ENCODE results near the gene ASMTL. TPM values are rescaled to one million over a fixed set of nuclear protein-coding genes. Genes with fewer than 3 reads are reported as not detected.
A peak's percentile ranks its signal among the peaks of the same experiment; 100 is the strongest.

Gene ASMTL
- total RNA-seq, 1 donor from 2014 or later = 27.1 TPM

DNA sequence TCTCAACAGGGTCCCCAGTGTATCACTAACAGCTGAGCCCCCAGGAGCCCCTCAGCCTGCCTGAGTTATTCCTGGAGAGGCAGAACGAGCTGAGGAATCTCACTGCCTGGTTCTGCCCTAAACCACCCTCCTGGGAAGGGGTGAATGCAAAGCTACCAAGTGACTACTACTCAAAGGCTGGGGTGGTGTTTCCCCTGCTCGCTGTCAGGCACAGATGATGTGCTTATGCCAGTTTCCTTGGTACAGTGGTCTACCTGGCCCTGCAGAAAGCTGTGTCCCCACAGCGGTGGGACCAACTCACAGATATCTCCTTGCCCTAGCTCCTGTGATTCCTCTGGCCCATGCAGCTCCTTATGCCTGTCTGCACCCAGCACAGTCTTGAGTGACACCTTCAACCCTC, 35.4 kb upstream of the ASMTL start:
- Histone ChIP-seq H3K4me1 (no peaks in the 10 kb centered on the region), H3K27me3 (no peaks in the 10 kb centered on the region), H3K36me3 (no peaks in the 10 kb centered on the region), H3K4me3 (no peak overlapping the region), H3K9me3 (no peaks in the 10 kb centered on the region), H3K27ac (no peak overlapping the region)
- DNase-seq (ENCODE audit: low spot score in 2 of 2) = peak in 1 of 2 donors; percentile 22
- TF ChIP-seq, protein P1, sequence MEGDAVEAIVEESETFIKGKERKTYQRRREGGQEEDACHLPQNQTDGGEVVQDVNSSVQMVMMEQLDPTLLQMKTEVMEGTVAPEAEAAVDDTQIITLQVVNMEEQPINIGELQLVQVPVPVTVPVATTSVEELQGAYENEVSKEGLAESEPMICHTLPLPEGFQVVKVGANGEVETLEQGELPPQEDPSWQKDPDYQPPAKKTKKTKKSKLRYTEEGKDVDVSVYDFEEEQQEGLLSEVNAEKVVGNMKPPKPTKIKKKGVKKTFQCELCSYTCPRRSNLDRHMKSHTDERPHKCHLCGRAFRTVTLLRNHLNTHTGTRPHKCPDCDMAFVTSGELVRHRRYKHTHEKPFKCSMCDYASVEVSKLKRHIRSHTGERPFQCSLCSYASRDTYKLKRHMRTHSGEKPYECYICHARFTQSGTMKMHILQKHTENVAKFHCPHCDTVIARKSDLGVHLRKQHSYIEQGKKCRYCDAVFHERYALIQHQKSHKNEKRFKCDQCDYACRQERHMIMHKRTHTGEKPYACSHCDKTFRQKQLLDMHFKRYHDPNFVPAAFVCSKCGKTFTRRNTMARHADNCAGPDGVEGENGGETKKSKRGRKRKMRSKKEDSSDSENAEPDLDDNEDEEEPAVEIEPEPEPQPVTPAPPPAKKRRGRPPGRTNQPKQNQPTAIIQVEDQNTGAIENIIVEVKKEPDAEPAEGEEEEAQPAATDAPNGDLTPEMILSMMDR (IDR thresholded peaks at IDR 0.05) = no peak
- intact Hi-C loops (cut with DNase I) = no loop called here

DNA sequence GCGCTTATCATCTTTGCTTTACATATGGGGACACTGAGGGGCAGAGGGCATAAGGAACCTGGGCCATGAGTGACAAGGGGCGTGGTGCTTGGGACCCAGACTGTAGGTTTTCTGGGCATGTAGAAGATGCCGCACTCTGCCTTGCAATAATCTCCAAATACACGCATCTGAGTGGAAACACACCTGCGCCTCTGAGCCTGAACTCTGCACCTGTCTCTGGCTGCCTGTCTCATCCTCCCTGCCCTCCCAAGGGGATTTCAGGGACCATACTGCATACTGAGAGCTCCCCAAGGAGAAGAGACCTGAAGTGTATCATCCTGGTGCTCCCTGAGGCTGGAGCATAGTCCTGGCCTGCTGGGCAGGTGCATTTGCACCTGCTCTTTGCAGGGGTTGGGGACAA, 34.7 kb upstream of the ASMTL start:
- peak in 1 of 2 donors; percentile 31 for DNase-seq (ENCODE audit: low spot score in 2 of 2)

DNA sequence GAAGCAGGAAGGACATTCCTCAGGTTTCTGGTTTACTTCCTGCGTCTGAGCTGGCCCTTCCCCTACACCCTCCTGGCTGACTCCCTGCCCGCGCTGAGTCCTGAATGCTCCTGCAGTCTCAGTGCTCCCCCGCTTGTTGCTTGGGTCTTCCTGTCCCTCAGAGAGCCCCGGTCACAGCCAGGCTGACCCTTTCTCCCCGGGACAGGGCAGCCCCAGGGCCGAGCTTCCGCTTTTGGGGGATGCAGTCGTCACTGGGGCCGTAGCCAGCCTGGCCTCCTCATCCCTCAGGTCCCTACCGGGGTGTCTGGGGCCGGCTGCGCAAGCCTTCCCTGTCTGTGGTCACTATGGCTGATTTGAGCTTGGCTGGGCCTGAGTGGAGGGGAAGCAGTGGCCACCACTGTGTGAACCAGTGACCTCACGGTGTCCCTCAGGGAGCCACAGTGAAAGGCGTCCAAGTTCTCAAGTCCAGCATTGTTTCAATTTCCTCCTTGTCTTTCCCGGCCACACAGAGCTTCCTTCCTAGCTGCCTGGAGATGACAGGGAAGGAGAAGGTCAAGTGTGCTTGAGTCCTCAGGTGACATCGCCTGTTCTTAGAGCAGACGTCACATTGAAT, 34.1 kb upstream of the ASMTL start:
- intact Hi-C loops (cut with DNase I) = no loop called here

More for the DNA sequence above, 34.7 kb upstream of the ASMTL start:
- intact Hi-C loops (cut with DNase I) = no loop called here
- no peaks in the 10 kb centered on the region for H3K4me1 ChIP-seq
- no peaks in the 10 kb centered on the region for H3K9me3 ChIP-seq
- H3K36me3 ChIP-seq = no peaks in the 10 kb centered on the region
- TF ChIP-seq, protein P1 (IDR thresholded peaks at IDR 0.05) = no peak
- no peak overlapping the region for H3K4me3 ChIP-seq
- H3K27me3 ChIP-seq = no peaks in the 10 kb centered on the region
- no peak overlapping the region for H3K27ac ChIP-seq

DNA sequence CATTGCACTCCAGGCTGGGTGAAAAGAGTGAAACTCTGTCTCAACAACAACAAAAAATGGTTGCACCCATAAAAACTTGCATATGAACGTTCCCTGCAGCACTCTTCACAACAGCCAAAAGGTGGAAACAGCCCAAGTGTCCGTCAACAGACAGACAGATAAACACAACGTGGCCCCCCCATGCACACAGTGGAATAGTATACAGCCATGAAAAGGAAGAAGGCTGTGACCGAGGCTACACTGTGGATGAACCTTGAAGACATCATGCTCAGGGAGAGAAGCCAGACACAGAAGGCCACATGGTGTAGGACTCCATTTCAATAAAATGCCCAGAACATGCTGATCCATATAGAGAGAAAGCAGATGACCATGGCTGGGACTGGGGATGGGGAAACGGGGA, 33.5 kb upstream of the ASMTL start:
- H3K36me3 ChIP-seq = no peaks in the 10 kb centered on the region
- H3K4me3 ChIP-seq = no peak overlapping the region
- no peaks in the 10 kb centered on the region for H3K4me1 ChIP-seq
- TF ChIP-seq, protein P1 (IDR thresholded peaks at IDR 0.05) = no peak
- intact Hi-C loops (cut with DNase I) = no loop called here
- peak in 1 of 2 donors; percentile 21 for DNase-seq (ENCODE audit: low spot score in 2 of 2)
- H3K27ac ChIP-seq = peak overlapping the region in 1 of 2 donors; percentile 18
- no peaks in the 10 kb centered on the region for H3K27me3 ChIP-seq
- no peaks in the 10 kb centered on the region for H3K9me3 ChIP-seq

More for the DNA sequence above, 34.1 kb upstream of the ASMTL start:
- H3K4me3 ChIP-seq = no peak overlapping the region
- no peaks in the 10 kb centered on the region for H3K9me3 ChIP-seq
- no peak overlapping the region for H3K27ac ChIP-seq
- H3K4me1 ChIP-seq = no peaks in the 10 kb centered on the region
- H3K27me3 ChIP-seq = no peaks in the 10 kb centered on the region
- TF ChIP-seq, protein P1 (IDR thresholded peaks at IDR 0.05) = no peak
- DNase-seq (ENCODE audit: low spot score in 2 of 2) = peak in 1 of 2 donors; percentile 64
- no peaks in the 10 kb centered on the region for H3K36me3 ChIP-seq

DNA sequence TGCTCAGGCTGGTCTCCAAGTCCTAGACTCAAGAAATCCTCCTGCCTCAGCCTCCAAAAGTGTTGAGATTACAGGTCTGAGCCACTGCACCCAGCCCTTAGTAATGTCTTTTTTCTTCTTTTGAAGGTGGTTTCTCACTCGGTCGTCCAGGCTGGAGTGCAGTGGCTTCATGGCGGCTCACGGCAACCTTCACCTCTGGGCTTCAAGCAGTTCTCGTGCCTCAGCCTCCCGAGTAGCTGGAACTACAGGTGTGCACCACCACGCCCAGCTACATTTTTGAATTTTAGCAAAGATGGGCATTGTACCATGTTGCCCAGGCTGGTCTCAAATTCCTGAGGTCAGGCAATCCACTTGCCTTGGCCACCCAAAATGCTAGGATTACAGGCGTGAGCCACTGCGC, 32.3 kb upstream of the ASMTL start:
- Histone ChIP-seq H3K4me3 (no peak overlapping the region), H3K27ac (no peak overlapping the region), H3K9me3 (no peaks in the 10 kb centered on the region), H3K4me1 (no peaks in the 10 kb centered on the region), H3K27me3 (no peaks in the 10 kb centered on the region), H3K36me3 (no peaks in the 10 kb centered on the region)
- intact Hi-C loops (cut with DNase I) = no loop called here
- TF ChIP-seq, protein P1 (IDR thresholded peaks at IDR 0.05) = no peak
- DNase-seq (ENCODE audit: low spot score in 2 of 2) = peak in 1 of 2 donors; percentile 37

DNA sequence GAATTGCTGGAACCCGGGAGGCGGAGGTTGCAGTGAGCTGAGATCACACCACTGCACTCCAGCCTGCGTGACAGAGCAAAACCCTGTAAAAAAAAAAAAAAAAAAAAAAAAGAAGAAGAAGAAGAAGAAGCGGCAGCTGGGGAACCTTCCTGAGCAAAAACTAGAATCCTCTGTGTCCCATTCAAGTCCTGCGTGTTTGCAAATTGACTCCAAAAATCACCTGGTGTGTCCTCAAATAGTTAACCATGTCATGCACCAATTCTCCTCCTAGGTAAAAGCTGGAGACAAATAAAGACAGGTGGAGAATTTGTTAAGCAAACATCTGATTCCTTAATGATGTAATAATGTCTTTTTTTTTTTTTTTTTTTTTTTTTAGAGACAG, 31.9 kb upstream of the ASMTL start:
- no peaks in the 10 kb centered on the region for H3K27me3 ChIP-seq
- H3K36me3 ChIP-seq = no peaks in the 10 kb centered on the region
- H3K9me3 ChIP-seq = no peaks in the 10 kb centered on the region
- no peaks in the 10 kb centered on the region for H3K4me1 ChIP-seq
- TF ChIP-seq, protein P1 (IDR thresholded peaks at IDR 0.05) = no peak
- H3K27ac ChIP-seq = no peak overlapping the region
- H3K4me3 ChIP-seq = no peak overlapping the region
- intact Hi-C loops (cut with DNase I) = no loop called here
- DNase-seq (ENCODE audit: low spot score in 2 of 2) = peak in 1 of 2 donors; percentile 18

All from ascending aorta (tissue), 2 donors.